HepG2 (cell line): ENCODE results near the gene GLI3. TPM values are rescaled to one million over a fixed set of nuclear protein-coding genes. Genes with fewer than 3 reads are reported as not detected.
A peak's percentile ranks its signal among the peaks of the same experiment; 100 is the strongest.

Experiments
- BCLAF1 ChIP-seq: fragments of 450-650 bp; IDR thresholded peaks from 2 replicates; pipeline ENCODE4 v1.6.1; 2017; ENCODE audit warnings: mild to moderate bottlenecking
- CC2D1A ChIP-seq: sonication (generic); formaldehyde crosslinking; IDR thresholded peaks from 2 replicates; pipeline ENCODE4 v1.8.1; 2023; ENCODE audit warnings: mild to moderate bottlenecking, missing genetic modification reagents
- ERF ChIP-seq: IDR thresholded peaks from 2 replicates; pipeline ENCODE4 v1.6.1; 2018; ENCODE audit warnings: missing biosample characterization, missing genetic modification reagents
- FOSL2 ChIP-seq: sonication (generic); formaldehyde crosslinking; IDR thresholded peaks from 2 replicates; pipeline ENCODE4 v1.4.0; 2020; ENCODE audit warnings: missing genetic modification reagents
- GZF1 ChIP-seq: sonication (generic); formaldehyde crosslinking; IDR thresholded peaks from 2 replicates; pipeline ENCODE4 v1.5.1; 2020; ENCODE audit warnings: mild to moderate bottlenecking, missing genetic modification reagents
- HNF4G ChIP-seq, 2 experiments: sonication (generic) in 1 of 2; formaldehyde crosslinking in 1 of 2; IDR thresholded peaks; 2 replicates each; pipeline versions ENCODE4 v1.4.0 to v1.6.1; 2011 to 2020; ENCODE audit warnings: borderline replicate concordance in 2 of 2, low read depth in 2 of 2, mild to moderate bottlenecking in 2 of 2, low read length in 1 of 2, missing genetic modification reagents in 1 of 2, moderate library complexity in 1 of 2
- HOXA3 ChIP-seq: sonication (generic); formaldehyde crosslinking; IDR thresholded peaks from 2 replicates; pipeline ENCODE4 v1.5.0; 2020; ENCODE audit warnings: missing genetic modification reagents
- PRPF4 ChIP-seq: fragments of 200-400 bp; formaldehyde crosslinking; IDR thresholded peaks from 2 replicates; pipeline ENCODE4 v1.6.1; 2016; ENCODE audit warnings: low read length, low read depth; ENCODE audit not compliant: poor library complexity, severe bottlenecking
- SMAD1 ChIP-seq: sonication (generic); formaldehyde crosslinking; IDR thresholded peaks from 2 replicates; pipeline ENCODE4 v1.4.0; 2020; ENCODE audit warnings: missing genetic modification reagents, low read depth, mild to moderate bottlenecking, borderline replicate concordance
- ZKSCAN5 ChIP-seq: sonication (generic); formaldehyde crosslinking; IDR thresholded peaks from 2 replicates; pipeline ENCODE4 v1.5.1; 2020; ENCODE audit warnings: mild to moderate bottlenecking, missing genetic modification reagents
- ZNF33B ChIP-seq: sonication (generic); formaldehyde crosslinking; IDR thresholded peaks from 2 replicates; pipeline ENCODE4 v1.5.1; 2020; ENCODE audit warnings: mild to moderate bottlenecking, missing genetic modification reagents
- ZNF382 ChIP-seq: sonication (generic); formaldehyde crosslinking; IDR thresholded peaks from 2 replicates; pipeline ENCODE4 v1.5.0; 2020; ENCODE audit warnings: missing genetic modification reagents, mild to moderate bottlenecking, borderline replicate concordance
- ZNF547 ChIP-seq: sonication (generic); formaldehyde crosslinking; IDR thresholded peaks from 2 replicates; pipeline ENCODE4 v1.5.1; 2020; ENCODE audit warnings: mild to moderate bottlenecking, missing genetic modification reagents
- ZNF747 ChIP-seq: sonication (generic); formaldehyde crosslinking; IDR thresholded peaks from 2 replicates; pipeline ENCODE4 v1.8.1; 2023; ENCODE audit warnings: missing genetic modification reagents, mild to moderate bottlenecking, borderline replicate concordance
- polyA plus RNA-seq, 8 experiments: library from polyadenylated mRNA; depleted of rRNA in 3 of 8; stranded (reverse) in 7 of 8; unstranded in 1 of 8; fragments of >200 nt; fragmentation: Illumina TruSeq in 4 of 8; extraction: Trizol in 4 of 8; gene quantifications; 2 replicates each; pipeline versions ENCODE4 v1.2.1 to v1.2.3, GENCODE V29; 2011 to 2016; ENCODE audit warnings: low read depth in 4 of 8, missing spikeins in 1 of 8, mixed read lengths in 1 of 8; ENCODE audit not compliant: insufficient read depth in 1 of 8
- total RNA-seq, 5 experiments: library from RNA; depleted of rRNA; stranded (reverse); fragments of >200 nt; fragmentation: Illumina TruSeq; extraction: Trizol; gene quantifications; 2 replicates each; pipeline ENCODE4 v1.2.3, GENCODE V29; 2016; ENCODE audit warnings: low read depth in 1 of 5
- TF ChIP-seq, protein P1 (sequence below): sonication (generic); formaldehyde crosslinking; IDR thresholded peaks from 2 replicates; pipeline ENCODE4 v1.8.1; 2022; ENCODE audit warnings: low read depth, mild to moderate bottlenecking, missing genetic modification reagents
- TF ChIP-seq, protein P2 (sequence below): sonication (generic); formaldehyde crosslinking; IDR thresholded peaks from 2 replicates; pipeline ENCODE4 v1.5.1; 2020; ENCODE audit warnings: missing genetic modification reagents, mild to moderate bottlenecking, borderline replicate concordance
- TF ChIP-seq, protein P3 (sequence below): IDR thresholded peaks from 2 replicates; pipeline ENCODE4 v1.6.1; 2016; ENCODE audit warnings: low read depth, missing genetic modification reagents, missing compliant biosample characterization

Gene GLI3
- total and polyA plus RNA-seq, 2 of the 13 experiments (the other 11 are each of a cell fraction or from before 2014, with no cell fraction given), result not detected

DNA sequence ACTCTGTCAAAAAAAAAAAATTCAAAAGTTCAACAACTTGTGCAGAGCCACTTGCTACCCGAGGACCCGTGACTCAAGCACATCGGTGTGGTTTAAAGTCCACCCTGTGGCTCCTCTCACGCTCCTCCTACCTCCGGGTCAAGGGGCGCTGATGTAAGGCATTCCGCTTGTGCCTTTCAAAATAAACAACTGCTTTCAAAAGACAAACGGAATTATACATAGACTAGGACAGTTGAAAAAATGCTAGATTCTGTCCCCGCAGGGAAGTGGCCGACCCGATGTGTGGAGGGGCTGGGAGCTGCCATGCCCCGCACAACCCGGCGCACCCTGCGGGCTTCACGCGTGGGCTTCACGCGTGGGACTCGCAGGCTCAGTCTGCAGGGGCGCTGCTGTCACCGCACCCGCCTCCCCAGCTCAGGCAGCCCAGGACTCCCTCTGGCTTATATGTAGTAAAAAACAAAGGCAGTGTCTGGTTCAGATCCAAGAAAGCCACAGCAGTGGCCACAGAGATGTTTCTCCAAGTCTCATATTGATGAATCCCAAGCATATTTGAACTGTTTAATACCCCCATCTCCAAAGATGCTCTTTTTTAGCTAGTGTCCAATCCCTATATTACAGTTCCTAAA is 294.4 kb downstream of the GLI3 start (continued):
- TF ChIP-seq, protein P1, sequence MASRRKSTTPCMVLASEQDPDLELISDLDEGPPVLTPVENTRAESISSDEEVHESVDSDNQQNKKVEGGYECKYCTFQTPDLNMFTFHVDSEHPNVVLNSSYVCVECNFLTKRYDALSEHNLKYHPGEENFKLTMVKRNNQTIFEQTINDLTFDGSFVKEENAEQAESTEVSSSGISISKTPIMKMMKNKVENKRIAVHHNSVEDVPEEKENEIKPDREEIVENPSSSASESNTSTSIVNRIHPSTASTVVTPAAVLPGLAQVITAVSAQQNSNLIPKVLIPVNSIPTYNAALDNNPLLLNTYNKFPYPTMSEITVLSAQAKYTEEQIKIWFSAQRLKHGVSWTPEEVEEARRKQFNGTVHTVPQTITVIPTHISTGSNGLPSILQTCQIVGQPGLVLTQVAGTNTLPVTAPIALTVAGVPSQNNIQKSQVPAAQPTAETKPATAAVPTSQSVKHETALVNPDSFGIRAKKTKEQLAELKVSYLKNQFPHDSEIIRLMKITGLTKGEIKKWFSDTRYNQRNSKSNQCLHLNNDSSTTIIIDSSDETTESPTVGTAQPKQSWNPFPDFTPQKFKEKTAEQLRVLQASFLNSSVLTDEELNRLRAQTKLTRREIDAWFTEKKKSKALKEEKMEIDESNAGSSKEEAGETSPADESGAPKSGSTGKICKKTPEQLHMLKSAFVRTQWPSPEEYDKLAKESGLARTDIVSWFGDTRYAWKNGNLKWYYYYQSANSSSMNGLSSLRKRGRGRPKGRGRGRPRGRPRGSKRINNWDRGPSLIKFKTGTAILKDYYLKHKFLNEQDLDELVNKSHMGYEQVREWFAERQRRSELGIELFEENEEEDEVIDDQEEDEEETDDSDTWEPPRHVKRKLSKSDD (CRISPR knock-in tag), result no peak
- TF ChIP-seq BCLAF1 (no peak), ZNF747 (CRISPR knock-in tag) (0 out of 2 replicates have a peak, but pooled peaks have one; percentile 39), CC2D1A (no peak), GZF1 (CRISPR knock-in tag) (no peak), ERF (no peak), PRPF4 (no peak), HOXA3 (CRISPR knock-in tag) (peak; percentile 41; the same call in 1 of the 2 replicates), HNF4G (IDR thresholded peaks at IDR 0.05; ENCODE audit: borderline replicate concordance, low read depth, low read length) (peak; percentile 87), HNF4G (CRISPR knock-in tag; IDR thresholded peaks at IDR 0.05; ENCODE audit: borderline replicate concordance, low read depth) (peak; percentile 88), SMAD1 (CRISPR knock-in tag) (no peak), ZNF382 (no peak), FOSL2 (CRISPR knock-in tag) (peak; percentile 85), ZNF547 (CRISPR knock-in tag) (no peak), ZKSCAN5 (no peak), ZNF33B (CRISPR knock-in tag) (no peak)
- TF ChIP-seq, protein P2, sequence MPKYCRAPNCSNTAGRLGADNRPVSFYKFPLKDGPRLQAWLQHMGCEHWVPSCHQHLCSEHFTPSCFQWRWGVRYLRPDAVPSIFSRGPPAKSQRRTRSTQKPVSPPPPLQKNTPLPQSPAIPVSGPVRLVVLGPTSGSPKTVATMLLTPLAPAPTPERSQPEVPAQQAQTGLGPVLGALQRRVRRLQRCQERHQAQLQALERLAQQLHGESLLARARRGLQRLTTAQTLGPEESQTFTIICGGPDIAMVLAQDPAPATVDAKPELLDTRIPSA (CRISPR knock-in tag), result no peak
- TF ChIP-seq, protein P3, sequence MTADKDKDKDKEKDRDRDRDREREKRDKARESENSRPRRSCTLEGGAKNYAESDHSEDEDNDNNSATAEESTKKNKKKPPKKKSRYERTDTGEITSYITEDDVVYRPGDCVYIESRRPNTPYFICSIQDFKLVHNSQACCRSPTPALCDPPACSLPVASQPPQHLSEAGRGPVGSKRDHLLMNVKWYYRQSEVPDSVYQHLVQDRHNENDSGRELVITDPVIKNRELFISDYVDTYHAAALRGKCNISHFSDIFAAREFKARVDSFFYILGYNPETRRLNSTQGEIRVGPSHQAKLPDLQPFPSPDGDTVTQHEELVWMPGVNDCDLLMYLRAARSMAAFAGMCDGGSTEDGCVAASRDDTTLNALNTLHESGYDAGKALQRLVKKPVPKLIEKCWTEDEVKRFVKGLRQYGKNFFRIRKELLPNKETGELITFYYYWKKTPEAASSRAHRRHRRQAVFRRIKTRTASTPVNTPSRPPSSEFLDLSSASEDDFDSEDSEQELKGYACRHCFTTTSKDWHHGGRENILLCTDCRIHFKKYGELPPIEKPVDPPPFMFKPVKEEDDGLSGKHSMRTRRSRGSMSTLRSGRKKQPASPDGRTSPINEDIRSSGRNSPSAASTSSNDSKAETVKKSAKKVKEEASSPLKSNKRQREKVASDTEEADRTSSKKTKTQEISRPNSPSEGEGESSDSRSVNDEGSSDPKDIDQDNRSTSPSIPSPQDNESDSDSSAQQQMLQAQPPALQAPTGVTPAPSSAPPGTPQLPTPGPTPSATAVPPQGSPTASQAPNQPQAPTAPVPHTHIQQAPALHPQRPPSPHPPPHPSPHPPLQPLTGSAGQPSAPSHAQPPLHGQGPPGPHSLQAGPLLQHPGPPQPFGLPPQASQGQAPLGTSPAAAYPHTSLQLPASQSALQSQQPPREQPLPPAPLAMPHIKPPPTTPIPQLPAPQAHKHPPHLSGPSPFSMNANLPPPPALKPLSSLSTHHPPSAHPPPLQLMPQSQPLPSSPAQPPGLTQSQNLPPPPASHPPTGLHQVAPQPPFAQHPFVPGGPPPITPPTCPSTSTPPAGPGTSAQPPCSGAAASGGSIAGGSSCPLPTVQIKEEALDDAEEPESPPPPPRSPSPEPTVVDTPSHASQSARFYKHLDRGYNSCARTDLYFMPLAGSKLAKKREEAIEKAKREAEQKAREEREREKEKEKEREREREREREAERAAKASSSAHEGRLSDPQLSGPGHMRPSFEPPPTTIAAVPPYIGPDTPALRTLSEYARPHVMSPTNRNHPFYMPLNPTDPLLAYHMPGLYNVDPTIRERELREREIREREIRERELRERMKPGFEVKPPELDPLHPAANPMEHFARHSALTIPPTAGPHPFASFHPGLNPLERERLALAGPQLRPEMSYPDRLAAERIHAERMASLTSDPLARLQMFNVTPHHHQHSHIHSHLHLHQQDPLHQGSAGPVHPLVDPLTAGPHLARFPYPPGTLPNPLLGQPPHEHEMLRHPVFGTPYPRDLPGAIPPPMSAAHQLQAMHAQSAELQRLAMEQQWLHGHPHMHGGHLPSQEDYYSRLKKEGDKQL (CRISPR knock-in tag), result no peak
